GM19043 (cell line): Measurements from ENCODE around the gene BSPRY.
"Not testable (repeated sequence)": the region's sequence is repeated elsewhere in the genome, so short reads cannot be mapped to it uniquely, and the experiment has no call there.

ENCODE experiments used
- ATAC-seq: cut with Tn5 transposase; IDR thresholded peaks from one replicate; pipeline ENCODE4 v1.9.1; 2021; ENCODE audit warnings: low read depth; ENCODE audit not compliant: unreplicated experiment

The BSPRY gene

DNA sequence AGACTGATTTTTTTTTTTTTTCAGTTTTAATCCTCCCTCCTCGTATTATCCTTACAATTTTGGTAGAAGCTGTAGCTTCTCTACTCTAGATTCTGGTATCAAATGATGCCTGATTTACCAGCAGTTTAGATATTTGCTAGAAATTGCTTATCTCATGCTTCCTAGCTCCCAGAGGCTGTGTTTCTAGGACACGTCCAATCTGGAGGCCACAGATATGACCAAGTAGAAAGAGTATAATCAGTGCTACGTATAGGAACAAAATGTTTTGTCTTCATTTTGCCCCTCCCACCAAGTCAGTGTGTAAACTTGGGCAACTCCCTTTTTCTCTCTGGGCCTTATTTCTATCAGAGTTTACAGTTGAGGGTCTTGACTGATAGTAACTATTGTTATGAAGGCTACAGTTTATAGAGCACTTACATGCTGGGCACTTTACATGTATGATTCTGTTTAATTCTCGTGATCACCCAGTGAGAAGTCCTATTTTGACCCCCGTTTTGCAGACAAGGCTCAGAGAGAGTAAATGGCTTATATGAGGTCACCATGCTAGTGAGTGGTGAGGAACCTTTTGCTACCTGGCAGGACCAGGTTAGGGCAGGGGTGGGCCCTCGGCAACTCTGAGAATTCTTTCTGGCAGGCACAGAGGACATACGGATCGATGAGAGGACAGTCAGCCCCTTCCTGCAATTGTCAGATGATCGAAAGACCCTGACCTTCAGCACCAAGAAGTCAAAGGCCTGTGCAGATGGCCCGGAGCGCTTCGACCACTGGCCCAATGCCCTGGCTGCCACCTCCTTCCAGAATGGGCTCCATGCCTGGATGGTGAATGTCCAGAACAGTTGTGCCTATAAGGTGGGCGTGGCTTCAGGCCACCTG is 19.9 kb downstream of the BSPRY start:
- no peak for ATAC-seq

DNA sequence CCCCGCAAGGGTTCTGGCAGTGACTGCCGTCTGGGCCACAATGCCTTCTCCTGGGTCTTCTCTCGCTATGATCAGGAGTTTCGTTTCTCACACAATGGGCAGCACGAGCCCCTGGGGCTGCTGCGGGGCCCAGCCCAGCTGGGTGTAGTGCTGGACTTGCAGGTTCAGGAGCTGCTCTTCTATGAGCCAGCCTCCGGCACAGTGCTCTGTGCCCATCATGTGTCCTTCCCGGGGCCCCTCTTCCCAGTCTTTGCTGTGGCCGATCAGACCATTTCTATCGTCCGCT is 20.5 kb downstream of the BSPRY start:
- no peak for ATAC-seq

DNA sequence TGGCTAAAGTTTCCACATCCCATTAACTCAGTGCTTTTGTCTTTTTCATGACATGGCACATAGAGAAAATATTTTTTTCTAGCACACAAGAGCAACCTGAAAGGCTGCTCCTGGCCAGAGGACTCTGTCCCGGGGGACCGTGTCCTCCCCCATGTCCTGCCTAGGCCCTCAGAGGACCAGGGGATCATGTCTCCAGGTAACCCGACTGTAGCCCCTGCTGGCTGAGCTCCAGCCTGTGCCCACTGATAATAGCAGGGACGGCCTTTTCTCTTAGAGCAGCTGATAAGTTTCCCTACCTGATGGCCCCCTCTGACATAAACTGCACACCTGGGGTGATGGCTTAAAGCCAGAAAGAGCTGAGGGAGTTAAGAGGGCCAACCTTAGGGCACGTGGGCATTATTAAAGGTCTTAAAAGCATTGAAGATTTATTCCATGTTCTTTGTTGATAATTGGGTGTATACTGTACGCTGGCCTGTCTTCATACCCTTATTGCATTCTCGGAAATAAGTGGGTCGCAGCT is 21.5 kb downstream of the BSPRY start:
- ATAC-seq = no peak

DNA sequence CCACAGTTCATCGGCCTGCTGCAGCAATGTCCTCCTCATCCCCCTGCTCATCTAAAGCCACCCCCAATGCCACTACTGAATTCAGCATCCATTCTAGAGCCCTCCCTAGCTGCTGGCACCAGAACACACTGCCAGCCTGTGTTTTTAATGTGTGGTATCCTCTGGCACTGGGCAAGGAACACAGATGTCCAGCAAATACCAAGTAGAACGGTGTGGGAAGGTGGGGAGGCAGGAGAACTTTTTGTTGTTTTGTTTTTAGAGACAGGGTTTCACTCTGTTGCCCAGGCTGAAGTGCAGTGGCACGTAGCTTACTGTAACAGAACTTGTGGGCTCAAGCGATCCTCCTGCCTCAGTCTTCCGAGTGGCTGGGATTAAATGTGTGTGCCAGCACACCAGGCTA is 22.7 kb downstream of the BSPRY start:
- ATAC-seq = no peak

DNA sequence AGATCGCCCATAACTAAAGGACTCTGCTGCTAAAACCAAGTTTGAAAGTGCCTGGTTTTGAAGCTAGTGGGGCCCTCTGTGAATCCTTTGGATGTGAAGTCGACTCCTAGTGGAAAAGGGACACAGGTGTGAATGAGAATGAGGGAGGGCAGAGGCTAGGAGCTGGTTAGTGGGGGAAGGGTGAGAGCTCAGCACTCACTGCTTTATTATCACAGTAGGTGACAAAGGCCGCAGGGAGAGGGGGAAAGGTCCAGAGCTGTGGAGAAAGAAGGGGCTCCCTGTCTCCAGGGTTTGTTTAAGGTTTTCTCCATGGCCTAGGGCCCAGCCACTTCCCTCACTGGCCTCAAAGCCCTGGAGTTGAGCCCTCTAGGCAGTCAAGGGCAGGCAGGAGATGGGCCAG is 23.9 kb downstream of the BSPRY start:
- ATAC-seq = no peak

DNA sequence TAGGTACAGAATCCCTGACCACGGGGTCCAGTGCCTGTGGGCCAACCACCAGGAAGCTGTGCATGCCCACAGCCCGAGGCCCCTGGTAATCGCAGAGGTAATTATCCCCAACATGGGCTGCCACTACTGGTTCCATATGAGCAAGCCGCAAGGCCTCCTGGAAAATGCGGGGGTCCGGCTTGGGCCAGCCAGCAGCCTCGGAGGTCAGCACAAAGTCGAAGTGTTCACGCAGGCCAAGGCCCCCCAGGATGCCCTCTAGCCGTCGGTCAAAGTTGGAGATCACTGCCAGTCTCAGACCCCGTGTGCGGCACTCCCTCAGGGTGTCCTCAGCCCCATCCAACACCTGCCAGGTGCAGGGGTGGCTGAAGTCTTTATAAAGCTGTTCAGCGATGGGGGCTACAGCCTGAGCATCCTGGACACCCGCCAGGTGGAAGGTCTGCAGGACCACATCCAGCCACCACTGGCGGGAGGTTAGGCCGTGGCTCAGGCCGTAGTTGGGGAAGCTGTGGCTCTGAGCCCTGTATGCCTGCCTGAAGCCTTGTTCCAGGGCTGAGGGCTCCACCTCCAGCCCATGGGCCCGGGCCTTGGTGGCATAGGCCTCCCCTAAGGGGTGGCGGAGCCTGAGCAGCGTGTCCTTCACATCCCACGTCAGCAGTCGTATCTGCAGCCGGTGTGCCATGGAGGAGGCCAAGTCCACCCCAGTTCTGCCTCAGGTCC is 24.5 kb downstream of the BSPRY start:
- no peak for ATAC-seq

DNA sequence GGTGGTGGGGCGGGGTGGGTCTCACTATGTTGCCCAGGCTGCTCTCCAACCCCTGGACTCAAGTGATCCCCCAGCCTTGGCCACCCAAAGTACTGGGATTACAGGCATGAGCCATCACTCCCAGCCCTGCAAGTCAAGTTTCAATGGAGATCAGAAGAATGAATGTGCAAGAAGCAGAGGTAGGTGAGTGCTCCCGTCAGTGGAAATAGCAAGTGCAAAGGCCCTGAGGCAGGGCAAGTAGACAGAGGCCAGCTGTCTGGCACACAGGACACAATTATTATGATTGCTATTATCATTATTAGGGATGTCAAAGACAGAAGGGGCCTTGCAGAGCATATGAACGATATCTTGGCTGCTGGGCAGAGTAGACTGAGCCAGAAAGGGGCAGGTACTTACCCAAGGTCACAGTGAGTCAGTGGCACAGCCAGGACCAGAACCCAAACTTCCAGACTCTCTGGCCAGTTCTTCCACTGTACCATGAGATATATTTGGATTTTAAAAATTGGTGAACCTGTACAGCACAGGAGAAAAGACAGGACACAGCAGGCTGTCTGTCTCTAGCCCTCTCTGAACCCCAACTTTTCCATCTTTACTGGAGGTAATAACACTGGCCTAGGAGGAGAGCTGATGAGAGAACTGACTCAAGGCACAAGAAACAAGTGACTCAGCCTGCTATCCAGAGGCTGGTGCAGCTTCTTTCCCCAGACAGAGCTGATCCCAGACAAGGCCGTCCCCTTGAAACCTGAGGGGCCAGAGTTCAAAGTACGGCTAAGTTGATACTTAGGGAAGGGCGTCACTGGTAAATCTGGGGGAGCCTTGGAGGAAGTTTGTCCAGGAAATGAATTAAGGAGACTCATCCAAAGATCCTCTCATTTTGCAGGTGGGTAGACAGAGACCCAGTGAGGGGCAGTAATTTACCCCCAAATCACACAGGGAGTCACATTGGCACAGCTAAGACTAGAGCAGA is 26.0 kb downstream of the BSPRY start:
- no peak for ATAC-seq

DNA sequence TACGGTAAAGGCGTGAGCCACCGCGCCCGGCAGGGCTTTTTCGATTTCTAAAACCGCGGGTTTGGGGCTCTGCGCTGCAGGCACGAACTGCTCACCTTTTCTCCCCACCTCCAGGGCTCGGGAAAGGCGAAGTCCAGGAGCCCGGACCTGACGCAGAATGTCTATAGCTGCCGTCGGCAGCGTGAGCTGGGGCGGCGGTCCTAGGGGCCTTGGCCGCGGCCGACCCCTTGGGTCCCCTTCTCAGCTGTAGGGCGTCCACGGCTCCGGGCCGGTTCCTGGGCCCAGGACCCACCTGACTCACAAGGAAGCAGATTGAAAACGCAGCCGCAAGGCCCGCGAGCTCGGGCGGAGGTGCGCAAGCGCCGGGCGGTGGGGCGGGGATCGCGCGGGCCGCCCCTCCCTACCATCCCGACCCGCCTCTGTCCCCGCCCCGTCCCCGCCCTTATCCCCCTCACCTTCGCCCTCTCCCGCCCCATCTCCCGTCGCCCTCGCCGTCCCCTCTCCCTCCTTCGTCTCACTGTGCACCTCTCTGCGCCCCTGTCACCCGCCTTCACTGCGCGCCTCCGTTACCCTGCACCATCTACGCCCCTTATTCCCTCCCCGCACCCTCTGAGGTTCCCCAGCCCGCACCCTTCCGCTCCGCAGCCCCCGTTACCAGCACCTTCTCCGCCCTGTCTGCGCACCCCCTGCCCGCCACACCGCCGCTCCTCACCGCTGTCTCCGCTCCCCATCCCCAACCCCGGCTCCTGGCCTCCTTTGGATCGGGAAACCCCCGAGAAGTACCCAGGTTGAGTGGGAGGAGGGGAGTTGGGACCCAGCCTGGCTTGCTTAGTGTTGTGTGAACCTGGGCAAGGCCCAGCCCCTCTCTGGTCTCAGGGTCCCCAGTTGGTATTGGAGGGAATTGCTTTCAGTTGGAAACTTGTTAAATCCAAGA is 27.6 kb downstream of the BSPRY start, which contains the start of gene HDHD3:
Gene HDHD3, minus strand, starts transcription at position 353 of the 934 bp plus-strand sequence. CDS start 2,632 bp downstream, outside the sequence.
- peak; percentile 68 for ATAC-seq

DNA sequence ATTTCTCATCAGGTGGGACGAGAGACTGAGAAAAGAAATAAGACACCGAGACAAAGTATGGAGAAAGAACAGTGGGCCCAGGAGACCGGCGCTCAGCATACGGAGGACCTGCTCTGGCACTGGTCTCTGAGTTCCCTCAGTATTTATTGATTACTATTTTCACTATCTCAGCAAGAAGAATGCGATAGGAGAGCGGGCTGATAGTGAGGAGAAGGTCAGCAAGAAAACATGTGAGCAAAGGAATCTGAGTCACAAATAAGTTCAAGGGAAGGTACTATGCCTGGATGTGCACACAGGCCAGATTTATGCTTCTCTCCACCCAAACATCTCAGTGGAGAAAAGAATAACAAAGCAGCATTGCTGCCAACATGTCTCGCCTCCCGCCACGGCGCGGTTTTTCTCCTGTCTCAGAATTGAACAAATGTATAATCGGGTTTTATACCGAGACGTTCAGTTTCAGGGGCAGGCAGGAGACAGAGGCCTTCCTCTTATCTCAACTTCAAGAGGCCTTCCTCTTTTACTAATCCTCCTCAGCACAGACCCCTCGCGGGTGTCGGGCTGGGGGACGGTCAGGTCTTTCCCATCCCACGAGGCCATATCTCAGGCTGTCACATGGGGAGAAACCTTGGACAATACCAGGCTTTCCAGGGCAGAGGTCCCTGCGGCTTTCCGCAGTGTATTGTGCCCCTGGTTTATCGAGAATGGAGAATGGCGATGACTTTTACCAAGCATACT is 29.9 kb downstream of the BSPRY start:
- ATAC-seq = not testable (repeated sequence)

DNA sequence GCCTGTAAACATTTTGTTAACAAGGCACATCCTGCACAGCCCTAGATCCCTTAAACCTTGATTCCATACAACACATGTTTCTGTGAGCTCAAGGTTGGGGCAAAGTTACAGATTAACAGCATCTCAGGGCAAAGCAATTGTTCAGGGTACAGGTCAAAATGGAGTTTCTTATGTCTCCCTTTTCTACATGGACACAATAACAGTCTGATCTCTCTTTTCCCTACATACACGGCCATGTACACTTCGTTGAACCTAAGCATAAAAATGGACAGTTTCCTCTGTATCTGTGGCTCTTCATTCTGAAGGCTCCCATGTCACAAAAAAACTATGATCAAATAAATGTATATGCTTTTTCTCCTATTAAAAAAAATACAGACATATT is 30.5 kb downstream of the BSPRY start:
- ATAC-seq = not testable (repeated sequence)

DNA sequence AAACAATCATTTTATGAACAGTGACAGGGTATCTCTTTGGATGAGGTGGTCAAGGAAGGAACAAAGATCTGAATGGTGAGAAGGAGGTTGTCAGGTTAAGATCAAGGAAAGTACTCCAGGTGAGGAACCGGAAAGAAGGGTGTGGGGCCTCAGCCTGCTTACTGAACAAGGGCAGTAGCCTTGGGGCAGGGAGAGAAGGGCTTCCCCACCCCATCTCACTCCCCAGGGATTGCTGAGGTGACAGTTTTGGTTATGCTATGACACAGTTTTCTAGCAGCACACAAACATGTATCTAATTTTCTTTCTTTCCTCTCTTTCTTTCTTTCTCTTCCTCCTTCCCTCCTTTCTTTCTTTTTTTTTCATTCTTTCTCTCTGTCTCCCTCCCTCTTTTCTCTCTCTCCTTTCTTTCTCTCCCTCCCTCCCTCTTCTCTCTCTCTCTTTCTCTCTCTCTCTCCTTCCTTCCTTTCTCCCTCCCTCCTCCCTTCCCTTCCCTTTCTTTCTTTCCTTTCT is 31.6 kb downstream of the BSPRY start:
- ATAC-seq = peak; percentile 58

DNA sequence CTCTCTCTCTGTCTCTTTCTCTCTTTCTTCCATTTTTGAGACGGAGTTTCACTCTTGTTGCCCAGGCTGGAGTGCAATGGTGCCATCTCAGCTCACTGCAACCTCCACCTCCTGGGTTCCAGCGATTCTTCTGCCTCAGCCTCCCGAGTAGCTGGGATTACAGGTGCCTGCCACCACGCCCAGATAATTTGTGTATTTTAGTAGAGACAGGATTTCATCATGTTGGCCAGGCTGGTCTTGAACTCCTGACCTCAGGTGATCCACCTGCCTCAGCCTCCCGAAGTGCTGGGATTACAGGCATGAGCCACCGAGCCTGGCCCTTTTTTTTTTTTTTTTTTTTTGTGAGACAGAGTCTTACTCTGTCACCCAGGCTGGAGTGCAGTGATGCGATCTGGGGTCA is 32.1 kb downstream of the BSPRY start:
- not testable (repeated sequence) for ATAC-seq

DNA sequence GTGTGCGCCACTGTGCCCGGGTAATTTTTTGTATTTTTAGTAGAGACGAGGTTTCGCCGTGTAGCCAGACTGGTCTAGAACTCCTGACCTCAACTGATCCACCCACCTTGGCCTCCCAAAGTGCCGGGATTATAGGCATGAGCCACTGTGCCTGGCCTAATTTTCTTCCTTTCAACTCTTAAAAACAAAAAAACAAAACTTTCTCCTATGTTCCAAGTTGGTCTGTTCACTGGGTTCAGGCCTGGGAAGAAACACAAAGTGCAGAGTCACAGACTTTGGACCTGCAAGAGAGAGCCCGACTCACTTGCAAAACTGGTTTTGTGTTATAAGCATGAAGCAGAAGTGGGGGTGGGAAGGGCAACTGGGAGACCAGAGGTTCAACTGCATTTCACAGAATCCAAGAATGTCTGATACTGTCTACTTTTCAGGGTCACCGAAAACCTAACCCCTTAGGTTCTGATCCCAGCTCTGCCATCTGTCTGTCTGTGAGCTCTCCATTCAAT is 32.6 kb downstream of the BSPRY start:
- ATAC-seq = no peak

DNA sequence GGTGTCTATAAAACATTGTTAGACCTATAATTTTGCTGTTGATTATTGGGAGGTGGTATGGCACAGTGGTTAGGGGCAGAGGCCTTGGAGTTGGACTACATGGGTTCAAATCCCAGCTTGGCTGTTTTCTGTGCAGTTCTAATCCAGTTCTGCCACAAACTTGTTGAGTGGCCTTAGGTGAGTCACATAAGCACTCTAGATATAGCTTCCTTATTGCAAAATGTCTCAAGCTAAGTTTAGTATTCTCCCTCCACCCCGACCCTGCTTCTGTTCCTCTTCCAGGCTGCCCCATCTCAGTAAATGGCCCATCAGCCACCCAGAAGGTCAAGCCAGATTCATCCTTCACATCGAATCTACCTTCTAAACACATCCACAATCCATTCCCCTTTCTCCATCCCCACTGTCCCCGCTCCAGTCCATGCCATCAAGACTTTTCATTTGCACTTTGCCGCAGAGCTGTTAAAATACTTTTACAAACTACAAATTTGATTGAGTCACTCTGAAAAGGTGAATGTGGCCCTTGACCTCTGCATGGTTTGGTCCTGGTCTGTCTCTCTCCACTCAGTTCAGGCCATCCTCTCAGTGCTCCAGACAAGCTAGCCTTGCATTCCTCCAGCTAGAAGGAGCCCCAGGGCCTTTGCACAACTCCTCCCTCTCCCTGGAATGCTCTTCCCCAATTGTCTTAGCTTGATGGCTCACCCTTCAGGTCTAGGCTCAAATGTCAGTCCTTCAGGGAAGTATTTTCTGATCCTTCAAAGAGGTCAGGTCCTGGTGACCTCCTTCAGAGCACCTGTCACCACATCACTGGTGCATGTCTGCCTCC is 37.4 kb downstream of the BSPRY start:
- no peak for ATAC-seq

DNA sequence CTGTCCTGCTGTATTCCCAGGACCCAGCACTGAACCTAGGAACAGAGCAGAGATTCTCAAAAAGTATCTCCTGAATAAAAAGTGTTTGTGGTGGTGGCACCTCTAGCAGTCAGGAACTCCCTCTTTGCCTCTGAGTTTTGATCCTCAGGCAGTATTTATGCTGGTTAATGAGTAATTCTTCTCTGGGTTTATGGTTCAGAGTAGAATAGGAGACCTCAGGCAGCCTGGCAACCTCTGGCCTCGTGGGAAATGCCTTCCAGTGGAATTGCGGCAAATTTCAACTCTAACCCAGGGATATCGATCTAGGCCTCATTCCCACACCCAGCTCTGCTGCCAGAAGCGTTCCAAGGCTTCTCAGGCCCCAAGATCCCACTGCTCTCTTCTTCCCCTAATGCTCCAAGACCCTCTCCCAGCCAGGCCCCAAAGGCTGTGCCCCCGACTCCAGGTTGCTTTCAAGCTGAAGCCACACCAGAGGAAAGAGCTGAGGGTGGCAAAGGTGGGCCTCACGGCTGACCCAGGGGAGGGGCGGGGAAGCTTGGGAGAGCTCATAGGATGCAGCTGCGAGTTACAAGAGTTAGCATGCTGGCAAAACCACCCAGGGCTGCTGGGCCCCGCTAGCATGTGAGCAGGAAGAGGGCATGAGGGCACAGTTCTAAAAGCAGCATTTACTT is 38.4 kb downstream of the BSPRY start:
- ATAC-seq = no peak

DNA sequence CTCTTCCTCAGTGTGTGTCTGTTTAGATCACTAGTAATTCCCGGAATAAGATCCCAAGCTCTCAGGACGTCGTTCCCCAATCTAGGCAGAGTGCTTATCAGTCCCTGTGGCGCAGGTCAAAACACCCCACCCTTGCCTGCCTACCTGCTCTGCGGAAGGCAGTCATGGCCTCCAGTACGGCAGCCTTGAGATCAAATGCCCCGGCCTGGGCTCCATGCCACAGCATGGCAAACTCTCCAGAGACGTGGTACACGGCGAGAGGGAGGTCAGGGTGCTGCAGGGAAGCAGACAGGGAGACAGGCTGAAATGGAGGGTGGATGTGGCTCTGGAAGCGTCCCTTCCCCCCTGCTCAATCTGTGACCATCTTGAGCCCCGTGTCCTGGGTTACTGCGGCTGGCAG is 39.5 kb downstream of the BSPRY start:
- ATAC-seq = no peak

DNA sequence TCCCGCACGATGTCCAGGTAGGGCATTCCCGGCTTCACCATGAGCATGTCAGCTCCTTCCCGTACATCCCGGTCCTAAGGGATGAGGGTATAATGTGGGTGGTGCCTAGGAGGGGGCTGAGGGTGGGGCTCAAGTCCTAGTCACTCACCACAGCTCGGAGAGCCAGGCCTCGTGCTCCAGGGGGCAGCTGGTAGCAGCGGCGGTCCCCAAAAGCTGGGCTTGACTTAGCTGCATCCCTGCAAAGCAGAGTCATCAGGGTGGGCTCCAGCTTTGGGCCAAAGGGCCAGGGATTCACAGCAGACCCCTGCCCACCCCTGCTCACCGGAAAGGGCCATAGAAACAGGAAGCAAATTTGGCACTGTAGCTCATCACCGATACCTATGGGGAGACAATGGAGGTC is 40.1 kb downstream of the BSPRY start:
- ATAC-seq = no peak
